IMR-90 (cell line): Measurements from ENCODE around the gene ZBTB1. TPM values are rescaled to one million over a fixed set of nuclear protein-coding genes. Genes with fewer than 3 reads are reported as not detected.

Experiments
- ATAC-seq: fragments of 200-7000 bp; cut with Tn5 transposase; 2 replicates; pipeline ENCODE4 v1.9.1; 2020; ENCODE audit warnings: low read depth, mild to moderate bottlenecking, moderate library complexity
- BruUV-seq: library from RNA; stranded (reverse); fragments of 400-500 nt; replicated peaks from 2 replicates; lab custom pipeline; 2021; lab: Mats Ljungman, UMichigan
- CTCF ChIA-PET: fragments of 300-600 bp; formaldehyde crosslinking; extraction: SDS; loops from one replicate; lab custom pipeline; 2021; ENCODE audit warnings: antibody characterized with exemption; lab: Yijun Ruan, JAX
- POLR2A ChIA-PET: fragments of 300-600 bp; sonication (Branson Sonifier 250); formaldehyde crosslinking; loops from one replicate; lab custom pipeline; 2022; ENCODE audit warnings: antibody characterized with exemption; ENCODE audit not compliant: unreplicated experiment; lab: Charles Lee
- DNase-seq: peaks from one replicate; pipeline ENCODE4 v3.0.0; 2013
- H2AFZ ChIP-seq: replicated peaks from 2 replicates; pipeline ENCODE3; 2013; ENCODE audit warnings: low read length, mild to moderate bottlenecking; ENCODE audit not compliant: poor library complexity
- H2AK5ac ChIP-seq: 2 replicates; pipeline ENCODE4 v1.6.1; 2013; ENCODE audit warnings: low read depth, low read length, inconsistent platforms
- H2AK9ac ChIP-seq: replicated peaks from 2 replicates; pipeline ENCODE3; 2013; ENCODE audit warnings: mild to moderate bottlenecking, low read depth, low read length, moderate library complexity; ENCODE audit not compliant: poor library complexity
- H2BK120ac ChIP-seq: 2 replicates; pipeline ENCODE4 v1.6.1; 2013; ENCODE audit warnings: low read depth, low read length, inconsistent platforms
- H2BK15ac ChIP-seq: 3 replicates; pipeline ENCODE4 v1.6.1; 2013; ENCODE audit warnings: low read depth, low read length, inconsistent platforms
- H2BK20ac ChIP-seq: 2 replicates; pipeline ENCODE4 v1.6.1; 2013; ENCODE audit warnings: low read depth, mild to moderate bottlenecking, inconsistent platforms, low read length, moderate library complexity
- H2BK5ac ChIP-seq: 2 replicates; pipeline ENCODE4 v1.6.1; 2013; ENCODE audit warnings: mild to moderate bottlenecking, low read depth, low read length, inconsistent platforms; ENCODE audit not compliant: poor library complexity, severe bottlenecking
- H3K14ac ChIP-seq: replicated peaks from 2 replicates; pipeline ENCODE4 v1.6.1; 2013; ENCODE audit warnings: low read depth, low read length, inconsistent platforms
- H3K18ac ChIP-seq: 2 replicates; pipeline ENCODE4 v1.6.1; 2013; ENCODE audit warnings: low read depth, low read length, control low read depth
- H3K23ac ChIP-seq: 2 replicates; pipeline ENCODE4 v1.6.1; 2013; ENCODE audit warnings: low read depth, low read length, inconsistent platforms
- H3K27ac ChIP-seq: 2 replicates; pipeline ENCODE4 v1.5.1; 2013; ENCODE audit warnings: mild to moderate bottlenecking, control low read depth, low read length; ENCODE audit not compliant: insufficient read depth
- H3K27me3 ChIP-seq: 2 replicates; pipeline ENCODE4 v1.6.1; 2013; ENCODE audit warnings: low read length; ENCODE audit not compliant: control insufficient read depth, insufficient read depth
- H3K36me3 ChIP-seq: 2 replicates; pipeline ENCODE4 v1.6.1; 2013; ENCODE audit warnings: low read length, mixed read lengths; ENCODE audit not compliant: control insufficient read depth, insufficient read depth
- H3K4ac ChIP-seq: 2 replicates; pipeline ENCODE4 v1.6.1; 2013; ENCODE audit warnings: low read depth, low read length, inconsistent platforms
- H3K4me1 ChIP-seq: 2 replicates; pipeline ENCODE4 v1.6.1; 2013; ENCODE audit warnings: low read length, mixed read lengths; ENCODE audit not compliant: control insufficient read depth, insufficient read depth
- H3K4me2 ChIP-seq: 2 replicates; pipeline ENCODE4 v1.6.1; 2013; ENCODE audit warnings: low read depth, mild to moderate bottlenecking, control low read depth, low read length, moderate library complexity
- H3K4me3 ChIP-seq: 2 replicates; pipeline ENCODE4 v1.5.1; 2013; ENCODE audit warnings: low read depth, mild to moderate bottlenecking, control low read depth, low read length, moderate library complexity; ENCODE audit not compliant: insufficient read depth
- H3K56ac ChIP-seq: 2 replicates; pipeline ENCODE4 v1.6.1; 2013; ENCODE audit warnings: low read length, inconsistent platforms; ENCODE audit not compliant: insufficient read depth; ENCODE audit errors: extremely low read depth
- H3K79me1 ChIP-seq, 2 experiments: 2 replicates each; pipeline ENCODE4 v1.6.1; 2013; ENCODE audit warnings: low read length in 2 of 2, inconsistent platforms in 1 of 2, low read depth in 1 of 2
- H3K9ac ChIP-seq: 2 replicates; pipeline ENCODE4 v1.6.1; 2013; ENCODE audit warnings: low read depth, low read length, control low read depth
- H3K9me1 ChIP-seq: 2 replicates; pipeline ENCODE4 v1.6.1; 2013; ENCODE audit warnings: low read length, inconsistent platforms; ENCODE audit not compliant: insufficient read depth
- H3K9me3 ChIP-seq: 2 replicates; pipeline ENCODE4 v1.6.1; 2013; ENCODE audit warnings: low read length; ENCODE audit not compliant: control insufficient read depth, insufficient read depth
- H4K20me1 ChIP-seq: 2 replicates; pipeline ENCODE4 v1.6.1; 2013; ENCODE audit warnings: low read length, inconsistent platforms; ENCODE audit not compliant: insufficient read depth
- H4K5ac ChIP-seq: 2 replicates; pipeline ENCODE4 v1.6.1; 2013; ENCODE audit warnings: mild to moderate bottlenecking, low read depth, low read length, control low read depth
- H4K8ac ChIP-seq, 2 experiments: 2 replicates each; pipeline ENCODE4 v1.6.1; 2013; ENCODE audit warnings: low read depth in 2 of 2, low read length in 2 of 2, control low read depth in 1 of 2, inconsistent platforms in 1 of 2
- H4K91ac ChIP-seq: 2 replicates; pipeline ENCODE4 v1.6.1; 2013; ENCODE audit warnings: low read depth, low read length, inconsistent platforms; ENCODE audit not compliant: insufficient read depth
- BHLHE40 ChIP-seq: fragments of 150-350 bp; IDR thresholded peaks from 2 replicates; pipeline ENCODE4 v1.6.1; 2016; ENCODE audit warnings: mild to moderate bottlenecking, low read depth, low read length
- CEBPB ChIP-seq: IDR thresholded peaks from 2 replicates; pipeline ENCODE4 v1.6.1; 2012; ENCODE audit warnings: low read depth, low read length, improper control_type of control experiment
- CTCF ChIP-seq: conservative IDR thresholded peaks from 2 replicates; pipeline ENCODE4 v1.5.1; 2012; ENCODE audit warnings: mild to moderate bottlenecking, low read depth, low read length, improper control_type of control experiment
- ELK1 ChIP-seq: fragments of 150-350 bp; IDR thresholded peaks from 2 replicates; pipeline ENCODE4 v1.6.1; 2016; ENCODE audit warnings: low read depth, mild to moderate bottlenecking, low read length, moderate library complexity, borderline replicate concordance
- FOS ChIP-seq: fragments of 150-350 bp; IDR thresholded peaks from 2 replicates; pipeline ENCODE4 v1.6.1; 2016; ENCODE audit warnings: low read depth, low read length
- MAZ ChIP-seq: IDR thresholded peaks from 2 replicates; pipeline ENCODE4 v1.6.1; 2012; ENCODE audit warnings: low read depth, mild to moderate bottlenecking, low read length, improper control_type of control experiment, moderate library complexity, borderline replicate concordance
- MXI1 ChIP-seq: IDR thresholded peaks from 2 replicates; pipeline ENCODE4 v1.6.1; 2012; ENCODE audit warnings: low read depth, mild to moderate bottlenecking, low read length, moderate library complexity, borderline replicate concordance
- NFE2L2 ChIP-seq: fragments of 150-350 bp; IDR thresholded peaks from 2 replicates; pipeline ENCODE4 v1.6.1; 2016; ENCODE audit warnings: low read depth, mild to moderate bottlenecking, low read length
- POLR2A ChIP-seq: IDR thresholded peaks from 2 replicates; pipeline ENCODE4 v1.6.1; 2012; ENCODE audit warnings: mild to moderate bottlenecking, low read depth, low read length
- RAD21 ChIP-seq: IDR thresholded peaks from 2 replicates; pipeline ENCODE4 v1.6.1; 2012; ENCODE audit warnings: low read length, improper control_type of control experiment
- USF2 ChIP-seq: fragments of 150-350 bp; IDR thresholded peaks from 2 replicates; pipeline ENCODE4 v1.6.1; 2017; ENCODE audit warnings: mild to moderate bottlenecking, antibody characterized with exemption, low read length, low read depth
- whole genome bisulfite sequencing, 2 experiments: methylation state at CpG; one replicate each; pipeline versions ENCODE4 v1.1.5 to v1.1.7; 2013; ENCODE audit warnings: missing lambda C conversion rate in 2 of 2; ENCODE audit not compliant: insufficient read length in 1 of 2; ENCODE audit errors: extremely low coverage in 2 of 2; 5-methylcytosine and 5-hydroxymethylcytosine counted together
- dilution Hi-C: fragments of 300-500 bp; cut with HindIII; formaldehyde crosslinking; loops from one replicate; pipeline ENCODE4 v1.14.3; 2018; ENCODE audit warnings: low sequenced_read_pairs; ENCODE audit not compliant: unreplicated experiment
- in situ Hi-C: fragments of 300-500 bp; cut with MboI; formaldehyde crosslinking; loops from 3 replicates; pipeline ENCODE4 v1.14.3; 2019; ENCODE audit warnings: low sequenced_read_pairs, inconsistent platforms, mixed read lengths
- intact Hi-C: fragments of 100-400 bp; cut with micrococcal nuclease; formaldehyde crosslinking; loops from 2 replicates; pipeline ENCODE4 v1.10.0; 2022
- polyA plus RNA-seq, 3 experiments: library from polyadenylated mRNA; depleted of rRNA; stranded (reverse); fragments of >200 nt; gene quantifications; 2 replicates each; pipeline ENCODE4 v1.2.3, GENCODE V29; 2012; ENCODE audit warnings: low replicate concordance in 1 of 3
- total RNA-seq: library from RNA; depleted of rRNA; stranded (reverse); fragments of >200 nt; gene quantifications from 2 replicates; pipeline ENCODE4 v1.2.3, GENCODE V29; 2012

ZBTB1 gene
- total and polyA plus RNA-seq, 2 of the 4 experiments (the other 2 are of a cell fraction) = 19.0 to 37.3 TPM

- no peak overlapping the region for H3K4me3 ChIP-seq
- no CpG with 5 or more reads among the region's 3 CpGs for WGBS, 2 experiments
- peak overlapping the region; percentile 67 for H2AFZ ChIP-seq
- ATAC-seq (peak; percentile 61), DNase-seq (peak; percentile 65)
- H3K9me3 ChIP-seq = no peaks in the 10 kb centered on the region
- no peak for TF ChIP-seq MAZ
- TF ChIP-seq ELK1 = no peak
- no peak for TF ChIP-seq BHLHE40
- TF ChIP-seq POLR2A = no peak
- no peak for TF ChIP-seq CTCF
- no peak for TF ChIP-seq MXI1
- TF ChIP-seq NFE2L2 = no peak
- TF ChIP-seq CEBPB = no peak
- no peak for TF ChIP-seq USF2
- TF ChIP-seq RAD21 = no peak
- TF ChIP-seq FOS = no peak
- H3K18ac ChIP-seq = no peak overlapping the region
- ChIA-PET POLR2A (no interaction called here), CTCF (no interaction called here)
- no peak overlapping the region for H3K56ac ChIP-seq
- no peaks in the 10 kb centered on the region; the same call in 1 of the 2 replicates for H3K9me1 ChIP-seq
- intact Hi-C loops = loop anchor here (5.0 kb wide), 1 partner anchor 39 kb away; no protein-coding TSS in a partner anchor
- H2BK20ac ChIP-seq = no peak overlapping the region
- H3K4ac ChIP-seq = peak overlapping the region; percentile 58; the same call in 1 of the 2 replicates
- H3K9ac ChIP-seq = no peak overlapping the region
- no peaks in the 10 kb centered on the region for H4K20me1 ChIP-seq
- no peak overlapping the region for H4K5ac ChIP-seq
- H3K27me3 ChIP-seq = no peaks in the 10 kb centered on the region
- H2BK15ac ChIP-seq = peak overlapping the region; percentile 58; the same call in 1 of the 3 replicates
- H4K8ac ChIP-seq = no peak overlapping the region
- H3K14ac ChIP-seq = no peak overlapping the region
- H2AK5ac ChIP-seq = peak overlapping the region; percentile 58; the same call in 1 of the 2 replicates
- no peaks in the 10 kb centered on the region for H3K79me1 ChIP-seq
- in situ Hi-C loops = no loop called here
- peak overlapping the region; percentile 57; the same call in 1 of the 2 replicates for H2BK120ac ChIP-seq
- no peak overlapping the region for H3K23ac ChIP-seq
- no peak overlapping the region for H4K91ac ChIP-seq
- H3K36me3 ChIP-seq = no peaks in the 10 kb centered on the region
- peaks cover 3% of the 10 kb centered on the region; the same call in 1 of the 2 replicates for H3K4me1 ChIP-seq
- no TSS peak for BruUV-seq
- H3K4me2 ChIP-seq = no peak overlapping the region
- H2BK5ac ChIP-seq = no peak overlapping the region
- no peak overlapping the region for H2AK9ac ChIP-seq
- H3K27ac ChIP-seq = no peak overlapping the region
- dilution Hi-C loops = no loop called here
Measured at GRCh38 chr14:64573109-64573508, 68.5 kb downstream of the ZBTB1 start.
